ENCODE data around the gene CT45A3.
"Not testable (repeated sequence)": the region's sequence is repeated elsewhere in the genome, so short reads cannot be mapped to it uniquely, and the experiment has no call there.

- not testable (repeated sequence) for TF ChIP-seq CTCF (conservative IDR thresholded peaks at IDR 0.05; ENCODE audit: low read depth, low read length); EZH2 (IDR thresholded peaks at IDR 0.05; ENCODE audit: borderline replicate concordance, low read depth, low read length, poor library complexity, severe bottlenecking)
Observed at GRCh38 chrX:135768091-135768490, at the start of gene CT45A3.
